Smooth muscle cell of the umbilical artery (primary cell): ENCODE results near the gene PSMA6. TPM values are rescaled to one million over a fixed set of nuclear protein-coding genes. Genes with fewer than 3 reads are reported as not detected.

Experiments
- total RNA-seq: library from RNA; depleted of rRNA; stranded (reverse); fragments of >200 nt; gene quantifications from 2 replicates; pipeline ENCODE4 v1.2.3, GENCODE V29; 2014

The PSMA6 gene
- total RNA-seq, result 147 and 279 TPM in 2 replicates

GRCh38 chr14:35292051-35292769 is at the start of gene PSMA6:
PSMA6 (plus strand) TSS chr14:35292382; CDS start chr14:35292477, 95 bp downstream.

Other genes starting within 250 kb of the PSMA6 start
- 53.7 and 70.6 TPM in 2 replicates for gene FAM177A1, start 246.1 kb upstream of the PSMA6 start, total RNA-seq
- gene PPP2R3C, start 170.4 kb upstream of the PSMA6 start, total RNA-seq, result 31.9 and 46.9 TPM in 2 replicates
- gene PRORP, start 169.8 kb upstream of the PSMA6 start, total RNA-seq, result 27.6 and 35.2 TPM in 2 replicates
- 118 and 192 TPM in 2 replicates for gene NFKBIA, start 112.4 kb downstream of the PSMA6 start, total RNA-seq
- not detected in 2 replicates for gene INSM2, start 241.8 kb downstream of the PSMA6 start, total RNA-seq